HCT116 (cell line): ENCODE results near the gene PARVB. TPM values are rescaled to one million over a fixed set of nuclear protein-coding genes. Genes with fewer than 3 reads are reported as not detected.

ENCODE experiments used
- ATAC-seq: fragments of 200-7000 bp; cut with Tn5 transposase; 2 replicates; pipeline ENCODE4 v1.9.1; 2020; ENCODE audit warnings: mild to moderate bottlenecking, moderate library complexity
- BruUV-seq: library from RNA; stranded (reverse); fragments of 400-500 nt; replicated peaks from 2 replicates; lab custom pipeline; 2021; lab: Mats Ljungman, UMichigan
- CTCF ChIA-PET: fragments of 300-600 bp; sonication (Branson Sonifier 250); formaldehyde crosslinking; loops from one replicate; lab custom pipeline; 2021; ENCODE audit warnings: antibody characterized with exemption; lab: Charles Lee
- POLR2A ChIA-PET: fragments of 300-600, 350-600 bp; sonication (Branson Sonifier 250); formaldehyde crosslinking; loops from one replicate; lab custom pipeline; 2021; ENCODE audit warnings: antibody characterized with exemption; lab: Charles Lee
- RAD21 ChIA-PET, 2 experiments: fragments of 300-600 bp; sonication (Branson Sonifier 250); formaldehyde crosslinking; loops; one replicate each; lab custom pipeline; 2023; ENCODE audit warnings: low total read pairs in 2 of 2; ENCODE audit not compliant: uncharacterized antibody in 2 of 2, unreplicated experiment in 2 of 2, low non-redundant PET in 1 of 2; lab: Charles Lee
- DNase-seq: peaks from one replicate; pipeline ENCODE4 v3.0.0-alpha.2; 2010; ENCODE audit warnings: low read depth, low spot score
- H2AFZ ChIP-seq: fragments of 200-600 bp; shearing (Covaris generic), sonication (generic); 2 replicates; pipeline ENCODE4 v1.6.1; 2017; ENCODE audit warnings: low read depth, mixed run types, mixed read lengths, antibody characterized with exemption, low read length; ENCODE audit not compliant: poor library complexity, severe bottlenecking
- H3K27ac ChIP-seq: 2 replicates; pipeline ENCODE4 v1.5.1; 2012; ENCODE audit warnings: low read depth, low read length
- H3K27me3 ChIP-seq: fragments of 200-600 bp; sonication (generic); 2 replicates; pipeline ENCODE4 v1.6.1; 2016; ENCODE audit warnings: mixed run types, low read length, mixed read lengths; ENCODE audit not compliant: insufficient read depth
- H3K36me3 ChIP-seq, 2 experiments: fragments of 200-500 bp in 1 of 2; fragments of 200-600 bp in 1 of 2; sonication (Bioruptor generic) in 1 of 2; sonication (generic) in 1 of 2; 2 replicates each; pipeline versions ENCODE4 v1.5.1 to v1.6.1; 2014 to 2016; ENCODE audit warnings: low read length in 2 of 2, inconsistent platforms in 1 of 2, mixed read lengths in 1 of 2, mixed run types in 1 of 2; ENCODE audit not compliant: insufficient read depth in 2 of 2, control insufficient read depth in 1 of 2
- H3K4me1 ChIP-seq, 2 experiments: fragments of 200-600 bp in 1 of 2; sonication (generic) in 1 of 2; 2 replicates each; pipeline versions ENCODE4 v1.5.1 to v1.6.1; 2012 to 2017; ENCODE audit warnings: low read length in 2 of 2, inconsistent platforms in 1 of 2, mild to moderate bottlenecking in 1 of 2, mixed read lengths in 1 of 2, mixed run types in 1 of 2, moderate library complexity in 1 of 2; ENCODE audit not compliant: insufficient read depth in 2 of 2, control insufficient read depth in 1 of 2
- H3K4me2 ChIP-seq: fragments of 200-600 bp; sonication (generic); 2 replicates; pipeline ENCODE4 v1.6.1; 2017; ENCODE audit warnings: mixed run types, low read length, mixed read lengths
- H3K4me3 ChIP-seq, 2 experiments: fragments of 200-600 bp in 1 of 2; sonication (generic) in 1 of 2; replicated peaks in 1 of 2; 2 replicates each; pipeline ENCODE4 v1.5.1; 2011 to 2016; ENCODE audit warnings: low read length in 2 of 2, control low read depth in 1 of 2, low read depth in 1 of 2, mild to moderate bottlenecking in 1 of 2, mixed read lengths in 1 of 2, mixed run types in 1 of 2
- H3K79me2 ChIP-seq: fragments of 200-600 bp; sonication (generic); 2 replicates; pipeline ENCODE4 v1.6.1; 2017; ENCODE audit warnings: mild to moderate bottlenecking, mixed run types, low read length, moderate library complexity, mixed read lengths; ENCODE audit not compliant: insufficient read depth
- H3K9ac ChIP-seq: fragments of 200-600 bp; sonication (generic); 2 replicates; pipeline ENCODE4 v1.6.1; 2016; ENCODE audit warnings: low read length, mixed read lengths
- H3K9me2 ChIP-seq: fragments of 200-600 bp; sonication (generic), shearing (Covaris generic); 2 replicates; pipeline ENCODE4 v1.6.1; 2017; ENCODE audit warnings: mixed run types, mild to moderate bottlenecking, moderate library complexity; ENCODE audit not compliant: insufficient read depth
- H3K9me3 ChIP-seq, 2 experiments: fragments of 200-500 bp in 1 of 2; fragments of 200-600 bp in 1 of 2; sonication (Bioruptor generic) in 1 of 2; sonication (generic) in 1 of 2; 2 replicates each; pipeline ENCODE4 v1.6.1; 2014 to 2017; ENCODE audit warnings: low read length in 2 of 2, mixed read lengths in 2 of 2, inconsistent platforms in 1 of 2, low read depth in 1 of 2, mild to moderate bottlenecking in 1 of 2, mixed run types in 1 of 2, moderate library complexity in 1 of 2; ENCODE audit not compliant: control insufficient read depth in 1 of 2, insufficient read depth in 1 of 2
- H4K20me1 ChIP-seq: fragments of 200-600 bp; sonication (generic), shearing (Covaris generic); 2 replicates; pipeline ENCODE4 v1.6.1; 2017; ENCODE audit warnings: mixed run types, mild to moderate bottlenecking, moderate library complexity; ENCODE audit not compliant: insufficient read depth
- CTCF ChIP-seq, 3 experiments: fragments of 200-600 bp in 1 of 3; sonication (generic) in 1 of 3; IDR thresholded peaks in 2 of 3; conservative IDR thresholded peaks in 1 of 3; 2 replicates each; pipeline ENCODE4 v1.5.1; 2012 to 2017; ENCODE audit warnings: low read depth in 2 of 3, low read length in 2 of 3, antibody characterized with exemption in 1 of 3, borderline replicate concordance in 1 of 3, control low read depth in 1 of 3, mild to moderate bottlenecking in 1 of 3, mixed read lengths in 1 of 3, mixed run types in 1 of 3, moderate library complexity in 1 of 3; ENCODE audit not compliant: insufficient read depth in 1 of 3
- EZH2 ChIP-seq: fragments of 200-600 bp; sonication (generic); IDR thresholded peaks from 2 replicates; pipeline ENCODE4 v1.6.1; 2017; ENCODE audit warnings: antibody characterized with exemption, mixed run types
- MAX ChIP-seq: IDR thresholded peaks from 2 replicates; pipeline ENCODE4 v1.6.1; 2012
- RAD21 ChIP-seq: IDR thresholded peaks from 2 replicates; pipeline ENCODE4 v1.6.1; 2012; ENCODE audit warnings: low read depth, mild to moderate bottlenecking
- SRF ChIP-seq: IDR thresholded peaks from 2 replicates; pipeline ENCODE4 v1.6.1; 2012; ENCODE audit warnings: low read depth
- ZNF274 ChIP-seq: fragments of 200-500 bp; sonication (Bioruptor generic); IDR thresholded peaks from 2 replicates; pipeline ENCODE4 v1.6.1; 2014; ENCODE audit warnings: mild to moderate bottlenecking, low read depth, low read length, inconsistent platforms
- intact Hi-C: fragments of 100-400 bp; cut with micrococcal nuclease; formaldehyde crosslinking; loops from 2 replicates; pipeline ENCODE4 v1.10.0; 2022
- total RNA-seq: library from RNA; stranded (reverse); gene quantifications from one replicate; pipeline ENCODE4 v1.2.1, GENCODE V29; 2021; ENCODE audit not compliant: unreplicated experiment
- TF ChIP-seq, protein P1 (sequence below): IDR thresholded peaks from 2 replicates; pipeline ENCODE4 v1.6.1; 2011; ENCODE audit warnings: mild to moderate bottlenecking, low read length, moderate library complexity; ENCODE audit not compliant: insufficient replicate concordance; ENCODE audit errors: extremely low read depth

PARVB gene
- total RNA-seq, 1 experiment from 2014 or later: 21.4 TPM

- TF ChIP-seq, protein P1, sequence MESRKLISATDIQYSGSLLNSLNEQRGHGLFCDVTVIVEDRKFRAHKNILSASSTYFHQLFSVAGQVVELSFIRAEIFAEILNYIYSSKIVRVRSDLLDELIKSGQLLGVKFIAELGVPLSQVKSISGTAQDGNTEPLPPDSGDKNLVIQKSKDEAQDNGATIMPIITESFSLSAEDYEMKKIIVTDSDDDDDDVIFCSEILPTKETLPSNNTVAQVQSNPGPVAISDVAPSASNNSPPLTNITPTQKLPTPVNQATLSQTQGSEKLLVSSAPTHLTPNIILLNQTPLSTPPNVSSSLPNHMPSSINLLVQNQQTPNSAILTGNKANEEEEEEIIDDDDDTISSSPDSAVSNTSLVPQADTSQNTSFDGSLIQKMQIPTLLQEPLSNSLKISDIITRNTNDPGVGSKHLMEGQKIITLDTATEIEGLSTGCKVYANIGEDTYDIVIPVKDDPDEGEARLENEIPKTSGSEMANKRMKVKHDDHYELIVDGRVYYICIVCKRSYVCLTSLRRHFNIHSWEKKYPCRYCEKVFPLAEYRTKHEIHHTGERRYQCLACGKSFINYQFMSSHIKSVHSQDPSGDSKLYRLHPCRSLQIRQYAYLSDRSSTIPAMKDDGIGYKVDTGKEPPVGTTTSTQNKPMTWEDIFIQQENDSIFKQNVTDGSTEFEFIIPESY: no peak
- TF ChIP-seq RAD21 (no peak), SRF (no peak), MAX (no peak), CTCF (IDR thresholded peaks at IDR 0.05 in 2 of 3, conservative IDR thresholded peaks at IDR 0.05 in 1 of 3; ENCODE audit: borderline replicate concordance in 1 of 3, insufficient read depth in 1 of 3, low read depth in 2 of 3, low read length in 2 of 3) (no peak)
- TF ChIP-seq, all 23 proteins: peak for 0
These were observed 127.6 kb downstream of the PARVB start (continued) for GRCh38 chr22:44151676-44152075.

DNA sequence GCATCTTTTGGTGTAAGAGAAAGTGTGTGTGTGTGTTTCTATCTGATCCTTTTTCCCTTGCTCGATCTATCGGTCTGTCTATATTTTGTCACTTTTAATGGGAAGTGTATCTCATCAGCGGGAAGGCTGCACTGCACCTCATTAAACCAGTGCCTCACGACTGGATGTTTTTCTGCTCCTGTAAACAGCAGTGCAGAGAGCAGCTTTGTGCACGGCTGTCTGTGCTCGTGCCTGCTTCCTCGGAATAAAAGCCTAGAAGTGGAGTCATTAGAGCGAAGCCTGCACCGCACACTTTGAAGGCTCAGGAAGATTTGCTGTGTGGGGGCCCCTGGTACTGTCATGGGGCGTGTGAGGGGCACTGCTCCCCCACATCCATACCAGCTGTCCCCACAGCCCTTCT is 129.6 kb downstream of the PARVB start:
- ChIA-PET POLR2A (no interaction called here), RAD21 (no interaction called here), CTCF (no interaction called here)
- no peak for ATAC-seq
- H3K9ac ChIP-seq: no peak overlapping the region
- H3K36me3 ChIP-seq: no peaks in the 10 kb centered on the region
- intact Hi-C loops: no loop called here
- BruUV-seq: no TSS peak
- H4K20me1 ChIP-seq: no peaks in the 10 kb centered on the region
- no peak overlapping the region for H2AFZ ChIP-seq
- no peaks in the 10 kb centered on the region for H3K9me3 ChIP-seq
- no peaks in the 10 kb centered on the region for H3K9me2 ChIP-seq
- TF ChIP-seq EZH2: no peak
- no peak for TF ChIP-seq ZNF274
- H3K79me2 ChIP-seq: no peaks in the 10 kb centered on the region
- DNase-seq: no peak
- no peak overlapping the region for H3K4me3 ChIP-seq
- no peaks in the 10 kb centered on the region for H3K27me3 ChIP-seq
- H3K4me1 ChIP-seq: peaks cover 0 to 4% of the 10 kb centered on the region in 2 experiments; a peak in 1 of 4 replicates
- no peak overlapping the region for H3K27ac ChIP-seq
- no peak overlapping the region for H3K4me2 ChIP-seq
